Hypothalamus (tissue), 51 donors: ENCODE results near the gene ANP32E.
A peak's percentile ranks its signal among the peaks of the same experiment; 100 is the strongest.
"Not testable (repeated sequence)": the region's sequence is repeated elsewhere in the genome, so short reads cannot be mapped to it uniquely, and the experiment has no call there.

ENCODE experiments used
- DNase-seq, 51 donors: peaks; one replicate each; lab custom pipeline; 2025; lab: John Stamatoyannopoulos, UW

ANP32E gene

DNA sequence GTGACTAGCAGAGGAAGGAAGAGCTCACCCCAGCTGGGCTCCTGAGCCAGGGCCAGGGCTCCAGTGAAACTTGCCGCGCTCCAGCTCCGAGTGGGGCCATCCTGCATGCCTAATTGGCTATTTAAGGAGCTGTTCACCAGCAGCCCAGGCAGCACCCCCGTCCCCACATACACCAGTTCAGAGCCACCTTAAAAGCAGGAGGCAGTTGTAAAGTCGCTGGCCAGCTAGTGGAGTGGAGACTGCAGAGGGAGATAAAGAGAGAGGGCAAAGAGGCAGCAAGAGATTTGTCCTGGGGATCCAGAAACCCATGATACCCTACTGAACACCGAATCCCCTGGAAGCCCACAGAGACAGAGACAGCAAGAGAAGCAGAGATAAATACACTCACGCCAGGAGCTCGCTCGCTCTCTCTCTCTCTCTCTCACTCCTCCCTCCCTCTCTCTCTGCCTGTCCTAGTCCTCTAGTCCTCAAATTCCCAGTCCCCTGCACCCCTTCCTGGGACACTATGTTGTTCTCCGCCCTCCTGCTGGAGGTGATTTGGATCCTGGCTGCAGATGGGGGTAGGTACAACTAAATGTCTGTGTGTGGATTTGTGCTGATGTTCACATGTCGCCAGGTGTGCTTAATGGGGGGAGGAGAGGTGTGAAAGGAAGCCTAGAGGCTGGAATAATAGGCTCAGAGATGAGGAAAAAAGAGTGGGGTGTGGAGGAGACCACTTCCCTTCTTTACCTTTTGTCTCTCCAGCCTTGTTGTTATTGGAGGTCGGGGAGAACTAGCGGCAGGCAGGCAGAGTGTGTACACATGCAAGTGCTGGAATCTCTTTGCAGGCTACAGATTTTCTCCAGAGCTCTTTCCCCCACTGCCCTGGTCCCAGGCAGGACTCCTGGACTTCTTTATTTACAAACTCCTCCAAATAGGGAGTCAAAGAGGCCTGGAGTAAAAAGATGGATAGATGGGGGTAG is 22.0 kb upstream of the ANP32E start, which contains the start of gene CA14:
Gene CA14, plus strand, starts transcription at position 151 of the 962 bp plus-strand sequence. Its CDS starts 355 bp downstream, at position 506.
- DNase-seq = peak in 44 of 51 donors; percentile 7 to 82 (median 46)

DNA sequence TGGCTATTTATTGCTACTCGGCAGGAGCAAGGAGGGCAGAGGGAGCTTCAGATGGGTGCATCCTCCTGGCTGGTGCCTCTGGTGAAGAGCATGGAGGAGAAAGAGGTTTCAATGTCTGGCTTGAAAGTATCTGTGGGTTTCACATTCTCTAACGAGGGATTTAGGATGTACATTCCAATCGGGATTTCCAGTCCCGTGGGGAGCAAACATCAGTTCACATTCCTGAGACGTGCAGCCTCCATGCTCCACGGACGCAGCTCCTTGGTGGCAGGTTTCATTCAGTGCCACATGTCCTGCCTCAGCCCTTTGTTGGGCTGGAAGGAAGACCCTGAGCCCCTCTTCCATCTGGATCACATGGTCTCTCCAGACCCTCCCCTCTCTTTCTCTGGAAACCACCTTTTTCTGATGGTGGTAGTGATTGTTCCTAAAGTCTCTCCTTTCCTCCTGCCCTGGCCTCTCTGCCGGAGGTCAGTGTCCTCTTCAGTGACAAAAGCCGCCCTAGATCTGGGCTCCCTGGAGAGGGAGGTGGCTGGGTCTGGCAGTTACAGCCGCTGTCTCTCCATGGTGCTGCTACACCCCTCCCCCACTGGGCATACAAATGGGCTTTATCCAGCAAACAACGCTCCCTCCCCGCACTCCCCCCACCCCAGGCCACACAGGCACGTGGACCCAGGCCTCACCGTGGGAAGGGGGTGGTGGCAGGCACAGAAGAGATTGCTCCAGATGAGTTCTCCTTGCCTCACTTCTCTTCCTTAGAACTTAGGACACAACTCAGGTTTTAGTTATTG is 20.8 kb upstream of the ANP32E start:
- peak in 44 of 51 donors; percentile 14 to 92 (median 68) for DNase-seq

DNA sequence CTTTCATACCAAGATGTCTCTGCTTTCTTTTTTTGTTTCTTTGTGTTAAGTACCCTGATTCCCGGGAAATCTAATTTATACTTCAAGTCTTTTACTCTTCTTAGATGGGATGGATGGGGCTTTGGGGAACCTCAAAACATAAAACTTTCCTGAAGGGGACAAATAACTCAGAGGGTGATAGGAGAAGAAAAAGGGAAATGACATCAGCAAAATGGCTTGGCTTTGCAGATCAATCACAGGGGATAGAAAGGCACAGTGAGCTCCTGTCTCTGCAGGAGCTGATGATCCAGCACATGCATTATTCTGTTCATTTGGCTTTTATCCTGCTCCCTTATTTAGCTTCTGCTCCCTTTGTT is 20.3 kb upstream of the ANP32E start:
- DNase-seq = peak in 2 of 51 donors; percentile 71 to 81

DNA sequence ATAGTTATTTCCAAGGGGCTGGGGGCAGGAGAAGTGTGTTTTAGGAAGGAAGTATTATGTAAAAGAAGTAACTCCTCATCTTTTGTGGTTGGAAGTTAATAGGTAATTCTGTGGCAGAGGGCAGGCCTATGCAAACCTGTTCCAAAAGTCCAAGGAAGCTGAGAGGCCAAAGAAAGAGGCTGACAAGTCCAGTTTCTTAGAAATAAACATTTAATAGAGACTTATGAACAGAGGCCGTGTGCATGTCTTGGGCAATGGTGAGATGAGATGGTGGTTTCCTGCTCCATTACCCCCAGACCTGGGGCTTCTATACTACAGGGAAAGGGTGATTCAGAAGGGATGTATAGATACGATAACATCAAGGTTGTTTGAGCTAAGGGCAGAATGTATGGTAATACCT is 14.0 kb upstream of the ANP32E start:
- DNase-seq = no peak

DNA sequence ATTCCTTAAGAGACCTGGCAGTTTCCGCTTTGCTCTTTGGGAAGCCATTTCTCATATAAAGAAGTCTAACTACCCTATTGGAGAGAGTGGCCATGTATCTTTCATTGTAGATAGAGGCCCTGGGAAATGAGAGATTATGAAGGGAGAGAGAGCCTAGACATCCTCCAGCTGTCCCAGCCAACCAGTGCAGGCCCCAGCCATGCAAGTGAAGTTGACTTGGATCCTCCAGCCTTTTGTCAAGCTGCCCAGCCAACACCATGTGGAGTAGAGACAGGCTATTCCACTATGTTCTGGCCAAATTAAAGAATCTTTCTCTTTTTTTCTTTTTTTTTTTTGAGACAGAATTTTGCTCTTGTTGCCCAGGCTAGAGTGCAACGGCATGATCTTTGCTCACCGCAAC is 7.1 kb upstream of the ANP32E start:
- no peak for DNase-seq

DNA sequence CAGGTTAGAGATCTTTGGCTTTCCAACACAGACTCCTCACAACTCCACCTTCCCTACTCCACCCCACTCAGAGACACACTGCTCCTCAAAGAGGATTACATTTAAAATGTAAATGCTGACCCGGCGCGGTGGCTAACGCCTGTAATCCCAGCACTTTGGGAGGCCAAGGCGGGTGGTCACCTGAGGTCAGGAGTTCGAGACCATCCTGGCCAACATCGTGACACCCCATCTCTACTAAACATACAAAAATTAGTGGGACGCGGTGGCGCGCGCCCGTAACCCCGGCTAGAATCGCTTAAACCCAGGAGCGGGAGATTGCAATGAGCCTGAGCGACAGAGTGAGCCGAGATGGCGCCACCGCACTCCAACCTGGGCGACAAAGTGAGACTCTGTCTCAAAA is 1.8 kb upstream of the ANP32E start:
- no peak for DNase-seq

DNA sequence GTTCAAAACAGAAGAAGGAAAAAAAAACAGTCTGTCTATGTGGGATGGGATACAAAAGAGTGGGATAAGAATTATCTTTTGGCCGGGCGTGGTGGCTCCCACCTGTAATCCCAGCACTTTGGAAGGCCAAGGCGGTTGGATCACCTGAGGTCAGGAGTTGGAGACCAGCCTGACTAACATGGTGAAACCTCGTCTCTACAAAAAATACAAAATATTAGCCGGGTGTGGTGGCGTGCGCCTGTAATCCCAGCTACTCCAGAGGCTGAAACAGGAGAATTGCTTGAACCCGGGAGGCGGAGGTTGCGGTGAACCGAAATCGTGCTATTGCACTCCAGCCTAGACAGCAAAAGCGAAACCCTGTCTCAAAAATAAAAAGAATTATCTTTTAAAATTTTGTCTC is 1.3 kb upstream of the ANP32E start:
- not testable (repeated sequence) for DNase-seq

DNA sequence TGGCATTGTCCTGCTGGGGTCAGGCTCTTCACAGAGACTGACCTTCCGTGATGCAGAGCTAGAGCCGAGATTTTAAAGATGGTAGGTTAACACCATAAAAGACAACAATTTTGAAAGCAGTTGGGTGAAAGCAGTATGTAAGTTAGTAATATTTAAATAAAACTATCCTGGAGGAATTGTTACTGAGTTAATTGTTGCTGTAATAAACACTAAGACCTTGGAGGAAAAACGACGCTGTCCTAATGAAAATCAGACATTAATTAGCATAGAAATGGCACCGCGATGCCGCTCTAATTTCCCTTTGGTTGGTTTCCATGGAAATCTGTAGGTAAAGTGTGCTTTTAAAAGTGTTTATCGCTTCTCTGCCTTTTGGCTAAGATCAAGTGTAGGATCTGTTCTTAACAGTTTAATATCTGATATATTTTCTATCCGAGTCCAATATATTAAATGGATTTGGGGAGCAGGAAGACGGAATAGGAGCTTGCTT is 745 bp upstream of the ANP32E start:
- DNase-seq = no peak

DNA sequence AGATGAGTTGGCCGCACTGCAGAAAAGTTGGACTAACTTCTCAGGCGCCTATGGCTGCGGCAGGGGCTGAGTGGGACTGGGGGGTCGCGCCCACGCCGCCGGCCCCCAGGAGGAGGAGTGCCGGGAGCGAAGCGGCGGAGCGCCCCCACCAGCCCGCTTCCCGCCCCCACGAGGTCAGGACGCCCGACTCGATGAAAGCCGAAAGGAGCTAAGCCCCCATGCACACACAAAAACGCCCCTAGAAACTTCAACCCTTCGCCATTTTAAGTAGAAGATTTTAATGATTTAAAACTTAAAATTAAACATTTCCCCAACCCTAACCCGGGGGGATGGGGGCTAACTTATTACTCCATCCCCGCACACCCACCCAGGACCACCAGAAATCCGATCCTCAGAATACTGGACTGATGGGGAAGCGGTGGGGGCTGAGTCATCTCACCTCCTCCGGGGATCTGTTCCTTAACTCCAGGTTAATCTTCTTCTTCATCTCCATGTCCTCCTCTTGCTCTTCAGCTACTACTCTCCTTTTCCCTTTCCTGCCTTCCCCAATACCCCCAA is 539 bp downstream of the ANP32E start:
- peak in 13 of 51 donors; percentile 20 to 55 (median 36) for DNase-seq

DNA sequence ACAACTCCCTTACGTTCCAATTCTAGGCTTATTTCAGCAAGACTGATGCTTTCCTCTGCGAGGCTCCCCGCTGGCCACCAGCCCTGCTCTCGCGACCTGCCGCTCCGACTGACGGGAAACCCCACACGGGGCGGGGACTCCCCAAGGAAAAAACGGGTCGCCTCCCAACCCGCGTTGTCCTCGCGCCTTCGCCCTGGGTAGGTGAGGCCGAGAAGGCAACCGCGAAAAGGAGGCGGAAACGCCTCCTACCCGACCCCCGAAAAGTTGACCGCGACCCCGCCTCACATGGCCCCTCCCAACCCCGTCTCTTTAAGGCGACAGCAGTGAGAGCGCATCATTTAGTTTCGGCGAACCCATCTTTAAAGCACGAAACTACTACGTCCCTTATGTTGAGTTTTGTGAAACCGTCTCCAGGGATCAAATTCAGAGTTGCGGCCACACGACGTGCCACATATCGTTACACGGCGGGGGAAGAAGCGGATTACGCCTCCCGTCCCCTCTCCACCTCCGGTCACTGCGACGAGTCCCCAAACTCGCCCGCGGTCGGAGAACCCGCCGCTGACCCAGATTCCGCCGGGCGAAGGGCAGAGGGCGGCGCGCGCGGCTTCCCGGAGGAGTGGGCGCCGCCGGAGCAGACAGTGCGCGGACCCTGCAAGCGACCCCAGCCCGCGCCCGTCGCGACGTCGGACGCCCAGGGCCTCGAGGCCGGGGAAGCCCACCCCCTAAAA is 1.2 kb downstream of the ANP32E start:
- DNase-seq = peak in 50 of 51 donors; percentile 30 to 79 (median 62)

DNA sequence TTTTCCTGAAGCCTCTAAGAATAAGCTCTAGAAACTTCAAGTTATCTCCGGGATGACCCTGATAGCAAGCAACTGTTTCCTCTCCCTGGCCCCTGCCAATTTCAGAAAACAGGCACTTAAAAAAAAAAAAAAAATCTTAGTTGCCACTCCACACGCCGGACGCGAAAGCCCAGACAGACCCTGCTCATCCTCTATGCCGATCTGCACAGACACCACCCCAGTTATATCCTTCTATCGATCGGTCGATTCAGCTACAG is 1.7 kb downstream of the ANP32E start:
- peak in 1 of 51 donors; percentile 50 for DNase-seq

DNA sequence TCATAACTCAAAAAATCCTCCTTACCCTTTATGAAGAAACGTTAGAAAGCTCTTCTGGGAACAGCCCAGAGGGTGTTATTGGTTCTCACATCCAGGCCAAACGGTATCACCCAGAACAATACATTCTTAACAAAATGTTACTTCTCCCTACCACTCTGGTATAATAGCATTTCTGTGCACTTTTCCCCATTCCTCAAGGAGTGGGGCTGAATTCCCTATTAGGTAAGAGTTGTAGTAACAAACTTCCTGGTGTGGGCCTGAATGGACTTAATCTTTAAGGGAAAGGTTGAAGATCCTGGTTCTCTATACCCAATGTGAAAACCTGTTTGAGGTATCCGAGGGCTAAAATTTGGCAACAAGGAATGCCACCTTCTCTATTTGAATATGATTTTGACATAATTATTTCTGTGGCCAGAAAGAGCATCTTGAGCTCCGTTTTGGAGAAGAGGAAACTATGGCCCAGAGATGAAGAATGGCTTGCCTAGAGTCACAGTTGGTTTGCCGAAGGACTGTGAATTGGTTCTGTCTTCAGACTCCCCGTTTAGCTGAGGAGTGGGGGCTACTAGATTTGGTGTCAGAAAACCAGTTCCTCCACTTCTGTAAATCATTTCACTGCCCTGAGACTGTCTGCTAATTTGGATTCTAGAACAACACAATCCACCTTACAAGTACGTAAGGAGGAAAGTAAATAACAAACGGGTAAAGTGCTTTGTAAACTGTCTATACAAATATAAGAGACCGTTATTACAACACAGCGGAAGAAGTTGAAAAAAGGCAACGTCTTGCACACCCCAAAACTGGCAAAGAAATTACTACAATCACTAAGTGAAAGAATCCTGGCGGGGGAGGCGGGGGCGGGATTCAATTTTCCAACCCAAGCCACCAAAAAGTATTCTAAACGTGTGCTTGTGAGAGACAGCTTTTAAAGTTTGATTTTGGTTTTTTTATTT is 2.3 kb downstream of the ANP32E start:
- DNase-seq = peak in 3 of 51 donors; percentile 9 to 68 (median 29)

DNA sequence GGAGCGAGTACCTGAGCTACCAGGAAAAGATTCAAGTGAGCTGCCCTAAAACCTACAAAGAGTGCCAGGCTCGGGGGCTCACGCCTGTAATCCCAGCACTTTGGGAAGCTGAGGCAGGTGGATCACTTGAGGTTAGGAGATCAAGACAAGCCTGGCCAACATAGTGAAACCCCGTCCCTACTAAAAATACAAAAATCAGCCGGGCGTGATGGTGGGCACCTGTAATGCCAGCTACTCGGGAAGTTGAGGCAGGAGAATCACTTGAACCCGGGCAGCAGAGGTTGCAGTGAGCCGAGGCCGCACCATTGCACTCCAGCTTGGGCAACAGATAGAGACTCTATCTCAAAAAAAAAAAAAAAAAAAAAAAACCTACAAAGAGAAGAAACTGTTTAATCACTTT is 3.0 kb downstream of the ANP32E start:
- DNase-seq = not testable (repeated sequence)

DNA sequence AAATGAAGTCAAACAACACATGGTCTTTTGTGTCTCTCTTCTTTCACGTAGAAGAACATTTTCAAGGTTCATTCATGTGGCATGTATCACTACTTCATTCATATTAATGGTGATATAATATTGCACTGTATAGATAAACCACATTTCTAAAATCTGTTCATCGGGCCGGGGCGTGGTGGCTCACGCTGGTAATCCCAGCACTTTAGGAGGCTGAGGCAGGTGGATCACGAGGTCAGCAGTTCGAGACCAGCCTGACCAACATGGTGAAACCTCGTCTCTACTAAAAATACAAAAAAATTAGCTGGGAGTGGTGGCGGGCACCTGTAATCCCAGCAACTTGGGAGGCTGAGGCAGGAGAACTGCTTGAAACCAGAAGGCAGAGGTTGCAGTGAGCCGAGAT is 7.7 kb downstream of the ANP32E start:
- DNase-seq = not testable (repeated sequence)

DNA sequence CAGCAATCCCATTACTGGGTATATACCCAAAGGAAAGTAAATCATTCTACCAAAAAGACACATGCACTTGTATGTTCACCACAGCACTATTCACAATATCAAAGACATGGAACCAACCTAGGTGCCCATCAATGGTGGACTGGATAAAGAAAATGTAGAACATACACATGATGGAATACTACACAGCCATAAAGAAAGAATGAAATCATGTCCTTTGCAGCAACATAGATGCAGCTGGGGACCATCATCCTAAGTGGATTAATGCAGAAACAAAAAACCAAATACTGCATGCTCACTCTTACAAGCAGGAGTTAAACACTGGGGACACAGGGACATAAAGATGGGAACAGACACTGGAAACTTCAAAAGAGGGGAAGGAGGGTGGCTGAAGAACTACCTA is 8.7 kb downstream of the ANP32E start:
- no peak for DNase-seq

DNA sequence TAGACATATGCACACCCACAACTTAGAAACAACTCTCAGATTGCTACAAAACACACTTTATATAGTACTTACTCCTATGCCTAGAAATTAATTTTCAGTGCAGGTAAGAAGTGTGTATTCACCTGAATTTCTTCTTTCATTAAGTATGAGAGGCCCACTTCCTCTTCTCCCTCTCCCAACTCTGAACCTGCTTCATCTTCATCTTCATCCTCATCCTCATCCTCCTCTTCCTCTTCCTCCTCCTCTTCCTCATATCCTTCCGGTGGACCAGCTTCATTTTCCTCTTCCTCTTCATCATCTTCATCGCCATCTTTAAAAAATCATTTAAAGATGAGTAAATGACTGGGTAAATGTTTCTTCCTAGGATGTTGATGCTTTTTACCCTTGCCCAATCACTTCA is 9.4 kb downstream of the ANP32E start:
- no peak for DNase-seq

DNA sequence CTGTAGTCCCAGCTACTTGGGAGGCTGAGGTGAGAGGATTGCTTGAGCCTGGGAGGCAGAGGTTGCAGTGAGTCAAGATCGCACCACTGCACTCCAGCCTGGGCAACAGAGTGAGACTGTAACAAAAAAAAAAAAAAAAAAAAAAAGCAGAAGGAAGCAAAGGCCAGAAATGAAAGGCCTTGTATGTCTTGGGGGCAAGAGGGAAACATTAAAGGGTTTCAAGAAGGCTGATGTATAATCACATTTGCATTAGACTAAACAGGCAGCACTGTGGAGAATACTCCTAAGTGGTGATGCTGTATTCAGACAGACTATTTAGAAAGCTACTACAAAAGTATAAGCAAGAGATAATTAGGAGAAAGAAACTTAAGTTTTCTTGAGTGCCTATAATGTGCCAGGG is 10.4 kb downstream of the ANP32E start:
- DNase-seq = no peak

DNA sequence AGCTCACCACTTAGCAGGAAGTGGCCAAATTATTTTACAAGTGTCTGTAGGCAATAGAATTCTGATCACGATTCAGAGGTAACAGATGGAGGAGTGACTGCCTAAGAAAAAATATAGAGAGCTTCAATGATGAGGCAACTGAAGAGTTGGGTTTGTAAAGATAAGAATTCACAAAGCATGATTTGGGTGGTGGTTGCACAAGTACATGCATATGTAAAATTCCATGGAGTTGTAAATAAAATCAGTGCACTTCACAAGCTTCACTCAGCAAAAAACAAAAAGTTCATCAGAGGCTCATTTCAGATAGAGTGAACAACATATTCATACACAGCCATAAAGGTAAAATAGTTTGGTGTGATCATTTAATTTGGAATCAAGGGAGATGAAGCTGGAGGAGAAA is 10.9 kb downstream of the ANP32E start:
- DNase-seq = no peak

DNA sequence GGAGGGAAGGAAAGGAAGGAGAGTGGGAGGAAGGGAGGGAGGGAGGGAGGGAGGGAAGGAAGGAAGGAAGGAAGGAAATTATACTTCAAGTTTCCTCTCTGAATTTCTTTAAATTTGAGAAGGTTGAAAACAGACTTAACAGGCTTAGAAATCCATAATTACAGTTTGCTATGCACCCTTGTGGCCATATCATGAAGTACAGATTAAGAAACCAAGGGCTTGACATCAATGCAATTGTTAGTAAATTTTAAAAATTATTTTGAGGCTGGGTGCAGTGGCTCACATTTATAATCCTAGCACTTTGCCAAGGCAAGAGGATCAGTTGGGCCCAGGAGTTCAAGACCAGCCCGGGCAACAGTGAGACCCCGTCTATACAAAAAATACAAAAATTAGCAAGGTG is 14.4 kb downstream of the ANP32E start:
- no peak for DNase-seq
